Measurements from ENCODE around the gene S1PR3. TPM values are rescaled to one million over a fixed set of nuclear protein-coding genes. Genes with fewer than 3 reads are reported as not detected.
A peak's percentile ranks its signal among the peaks of the same experiment; 100 is the strongest.

The S1PR3 gene
- total and polyA plus RNA-seq, 9 of the 15 experiments (the other 6 are each of a cell fraction or from before 2014, with no cell fraction given) = 0.03 to 2.0 (median 0.29) TPM

GRCh38 chr9:89036383-89036782 is 45.1 kb downstream of the S1PR3 start:
- TF ChIP-seq REST (IDR thresholded peaks at IDR 0.05; ENCODE audit: borderline replicate concordance) = 0 out of 2 replicates have a peak, but pooled peaks have one; percentile 8
- TF ChIP-seq REST (CRISPR knock-in tag; IDR thresholded peaks at IDR 0.05; ENCODE audit: low read depth) = no peak
- TF ChIP-seq NR0B1 (IDR thresholded peaks at IDR 0.05; ENCODE audit: partially characterized antibody) = no peak
- Histone ChIP-seq H3K4me1 (replicated peaks in 1 of 2; ENCODE audit: control insufficient read depth in 2 of 2, insufficient read depth in 2 of 2, low read length in 2 of 2) (no peaks in the 10 kb centered on the region), H3K36me3 (ENCODE audit: control insufficient read depth, insufficient read depth, low read length) (no peaks in the 10 kb centered on the region), H3K79me2 (ENCODE audit: control insufficient read depth, insufficient read depth, low read length) (no peaks in the 10 kb centered on the region), H3K4me3 (no peak overlapping the region), H4K20me1 (replicated peaks; ENCODE audit: control insufficient read depth, insufficient read depth, low read length) (no peaks in the 10 kb centered on the region), H3K9me1 (ENCODE audit: control insufficient read depth, insufficient read depth, low read length) (no peaks in the 10 kb centered on the region), H3K9ac (ENCODE audit: insufficient read depth in 1 of 2, low read depth in 2 of 2, low read length in 2 of 2) (no peak overlapping the region), H3K4me2 (ENCODE audit: insufficient read depth, low read length) (no peak overlapping the region), H3K9me3 (replicated peaks; ENCODE audit: control insufficient read depth, insufficient read depth, low read depth, low read length) (no peaks in the 10 kb centered on the region), H2AFZ (ENCODE audit: low read depth, low read length) (no peak overlapping the region), H3K27me3 (ENCODE audit: control insufficient read depth in 2 of 2, insufficient read depth in 2 of 2, low read length in 2 of 2) (no peaks in the 10 kb centered on the region; a peak in 2 of 5 replicates), H3K27ac (ENCODE audit: extremely low read depth, low read depth, low read length) (no peak overlapping the region)
- ATAC-seq = no peak
- POLR2A ChIA-PET = interaction anchor here (0.5 to 0.6 kb wide), 2 partner anchors 10 to 12 kb away, joined by 3 to 4 read pairs; no protein-coding TSS in a partner anchor
- FAIRE-seq = no peak
- in situ Hi-C loops (cut with MboI) (no loop called here), intact Hi-C loops (cut with micrococcal nuclease) (no loop called here)
- no TSS peak for BruUV-seq (replicated peaks)
- CTCF ChIA-PET (ENCODE audit: low intra/inter-chr PET ratio) = no interaction called here
- DNase-seq (ENCODE audit: extremely low read depth in 1 of 4, low spot score in 3 of 4) = no peak
- WGBS (ENCODE audit: insufficient coverage, low coverage, missing lambda C conversion rate) = 3% methylated on average over 5 of the region's 8 CpGs
